Measurements from ENCODE around the gene CNGA3. TPM values are rescaled to one million over a fixed set of nuclear protein-coding genes. Genes with fewer than 3 reads are reported as not detected.
"Not testable (repeated sequence)": the region's sequence is repeated elsewhere in the genome, so short reads cannot be mapped to it uniquely, and the experiment has no call there.

Gene CNGA3
- total RNA-seq, 4 donors from 2014 or later: 0.09 TPM; not detected in 3

GRCh38 chr2:98408155-98408554 is 61.9 kb downstream of the CNGA3 start:
- no peaks in the 10 kb centered on the region for H3K27me3 ChIP-seq
- no peak for ATAC-seq
- intact Hi-C loops (cut with DNase I; ENCODE audit: low total_unique reads): no loop called here
- H3K36me3 ChIP-seq: no peaks in the 10 kb centered on the region
- H3K9me3 ChIP-seq: no peaks in the 10 kb centered on the region
- TF ChIP-seq CTCF (IDR thresholded peaks at IDR 0.05 in 4 of 5, conservative IDR thresholded peaks at IDR 0.05 in 1 of 5): no peak
- no peak for TF ChIP-seq POLR2A (IDR thresholded peaks at IDR 0.05)
- H3K27ac ChIP-seq: no peak overlapping the region
- no peak overlapping the region for H3K4me3 ChIP-seq
- in situ Hi-C loops (cut with MboI; ENCODE audit: low sequenced_read_pairs in 4 of 4): loop anchor here in 2 of 4 donors (25.0 kb wide), 2 partner anchors 154 to 429 kb away; no protein-coding TSS in a partner anchor
- no peak for DNase-seq
- H3K4me1 ChIP-seq: no peaks in the 10 kb centered on the region

GRCh38 chr2:98412751-98413458 is 66.6 kb downstream of the CNGA3 start:
- TF ChIP-seq POLR2A (IDR thresholded peaks at IDR 0.05): no peak
- TF ChIP-seq CTCF (IDR thresholded peaks at IDR 0.05 in 4 of 5, conservative IDR thresholded peaks at IDR 0.05 in 1 of 5): peak in 4 of 5 experiments; percentile 51 to 64 (median 60)
- DNase-seq (no peak), ATAC-seq (peak; percentile 51 to 52)
- Histone ChIP-seq H3K27me3 (no peaks in the 10 kb centered on the region), H3K36me3 (no peaks in the 10 kb centered on the region), H3K4me1 (no peaks in the 10 kb centered on the region), H3K9me3 (no peaks in the 10 kb centered on the region), H3K4me3 (no peak overlapping the region), H3K27ac (no peak overlapping the region)
- in situ Hi-C loops (cut with MboI; ENCODE audit: low sequenced_read_pairs in 4 of 4): loop anchor here in 2 of 4 donors (10.0 to 25.0 kb wide), 3 partner anchors 149 to 424 kb away; partner anchors contain the start of genes COA5 (in 1 of the 2) and UNC50 (in 1 of the 2)
- intact Hi-C loops (cut with DNase I; ENCODE audit: low total_unique reads): loop anchor here (10.0 kb wide), 3 partner anchors 152 to 422 kb away; partner anchors contain the start of genes COA5 and UNC50

- ATAC-seq, H3K4me3 ChIP-seq, H3K9me3 ChIP-seq, H3K36me3 ChIP-seq, DNase-seq, H3K27me3 ChIP-seq, H3K27ac ChIP-seq, H3K4me1 ChIP-seq: not testable (repeated sequence)
- intact Hi-C loops (cut with DNase I; ENCODE audit: low total_unique reads): loop anchor here (10.0 kb wide), 3 partner anchors 151 to 421 kb away; partner anchors contain the start of genes COA5 and UNC50
- in situ Hi-C loops (cut with MboI; ENCODE audit: low sequenced_read_pairs in 4 of 4): loop anchor here in 2 of 4 donors (10.0 to 25.0 kb wide), 3 partner anchors 148 to 423 kb away; partner anchors contain the start of genes COA5 (in 1 of the 2) and UNC50 (in 1 of the 2)
Measured at GRCh38 chr2:98414246-98414645, 68.0 kb downstream of the CNGA3 start.

- intact Hi-C loops (cut with DNase I; ENCODE audit: low total_unique reads) (loop anchor here (10.0 kb wide), 3 partner anchors 149 to 419 kb away; partner anchors contain the start of genes COA5 and UNC50), in situ Hi-C loops (cut with MboI; ENCODE audit: low sequenced_read_pairs in 4 of 4) (loop anchor here in 2 of 4 donors (10.0 to 25.0 kb wide), 3 partner anchors 147 to 422 kb away; partner anchors contain the start of genes COA5 (in 1 of the 2) and UNC50 (in 1 of the 2))
- not testable (repeated sequence) for H3K9me3 ChIP-seq, ATAC-seq, H3K4me3 ChIP-seq, H3K27ac ChIP-seq, H3K27me3 ChIP-seq, H3K36me3 ChIP-seq, H3K4me1 ChIP-seq, DNase-seq
Measured at GRCh38 chr2:98415719-98416248, 69.5 kb downstream of the CNGA3 start.

- in situ Hi-C loops (cut with MboI; ENCODE audit: low sequenced_read_pairs in 4 of 4): loop anchor here in 2 of 4 donors (10.0 to 25.0 kb wide), 3 partner anchors 146 to 421 kb away; partner anchors contain the start of genes COA5 (in 1 of the 2) and UNC50 (in 1 of the 2)
Measured at GRCh38 chr2:98416383-98417159, 70.3 kb downstream of the CNGA3 start.

More at GRCh38 chr2:98416383-98417159, 70.3 kb downstream of the CNGA3 start:
- Histone ChIP-seq H3K4me3 (no peak overlapping the region), H3K27me3 (no peaks in the 10 kb centered on the region), H3K36me3 (no peaks in the 10 kb centered on the region), H3K4me1 (no peaks in the 10 kb centered on the region), H3K9me3 (no peaks in the 10 kb centered on the region), H3K27ac (no peak overlapping the region)
- TF ChIP-seq POLR2A (IDR thresholded peaks at IDR 0.05) (no peak), CTCF (IDR thresholded peaks at IDR 0.05 in 4 of 5, conservative IDR thresholded peaks at IDR 0.05 in 1 of 5) (no peak)
- ATAC-seq (no peak), DNase-seq (no peak)
- intact Hi-C loops (cut with DNase I; ENCODE audit: low total_unique reads): loop anchor here (10.0 kb wide), 3 partner anchors 148 to 418 kb away; partner anchors contain the start of genes COA5 and UNC50

All from gastrocnemius medialis (tissue), 4 donors.